KMS-11 (cell line): Measurements from ENCODE around the gene ARL6IP4.

Experiments
- H2AFZ ChIP-seq: fragments of 200-600 bp; sonication (generic); 2 replicates; pipeline ENCODE4 v1.6.1; 2016; ENCODE audit warnings: antibody characterized with exemption, mixed run types, low read depth
- H3K27ac ChIP-seq: fragments of 200-600 bp; sonication (generic); 2 replicates; pipeline ENCODE4 v1.6.1; 2016; ENCODE audit warnings: mild to moderate bottlenecking, mixed run types
- H3K27me3 ChIP-seq: fragments of 200-600 bp; sonication (generic); 2 replicates; pipeline ENCODE4 v1.6.1; 2017; ENCODE audit warnings: mild to moderate bottlenecking, low read depth, mixed run types, moderate library complexity; ENCODE audit not compliant: insufficient read depth
- H3K36me3 ChIP-seq: fragments of 200-600 bp; sonication (generic); 2 replicates; pipeline ENCODE4 v1.6.1; 2017; ENCODE audit warnings: mild to moderate bottlenecking, mixed run types; ENCODE audit not compliant: insufficient read depth
- H3K4me1 ChIP-seq: fragments of 200-600 bp; sonication (generic); 2 replicates; pipeline ENCODE4 v1.6.1; 2016; ENCODE audit warnings: mild to moderate bottlenecking, low read depth, mixed run types; ENCODE audit not compliant: poor library complexity, severe bottlenecking
- H3K4me2 ChIP-seq: fragments of 200-600 bp; sonication (generic); 2 replicates; pipeline ENCODE4 v1.7.0; 2016; ENCODE audit warnings: mild to moderate bottlenecking, mixed run types
- H3K4me3 ChIP-seq: fragments of 200-600 bp; sonication (generic); IDR thresholded peaks from 2 replicates; pipeline ENCODE4 v1.6.1; 2017; ENCODE audit warnings: low read depth, low read length, mixed read lengths; ENCODE audit not compliant: insufficient read depth
- H3K79me2 ChIP-seq: fragments of 200-600 bp; sonication (generic); 2 replicates; pipeline ENCODE4 v1.6.1; 2016; ENCODE audit warnings: low read depth, mixed run types; ENCODE audit not compliant: insufficient read depth
- H3K9ac ChIP-seq: fragments of 200-600 bp; sonication (generic); 2 replicates; pipeline ENCODE4 v1.6.1; 2016; ENCODE audit warnings: mild to moderate bottlenecking, mixed run types
- H4K20me1 ChIP-seq: fragments of 200-600 bp; sonication (generic); 2 replicates; pipeline ENCODE4 v1.6.1; 2016; ENCODE audit warnings: mild to moderate bottlenecking, mixed run types; ENCODE audit not compliant: insufficient read depth
- CTCF ChIP-seq: fragments of 200-600 bp; sonication (generic); conservative IDR thresholded peaks from 2 replicates; pipeline ENCODE4 v1.6.1; 2017; ENCODE audit warnings: low read depth, mild to moderate bottlenecking, antibody characterized with exemption, low read length, moderate library complexity, mixed read lengths

The ARL6IP4 gene

GRCh38 chr12:123027726-123028445 is 47.4 kb downstream of the ARL6IP4 start:
- no peaks in the 10 kb centered on the region for H3K36me3 ChIP-seq
- no peaks in the 10 kb centered on the region for H4K20me1 ChIP-seq
- H3K4me2 ChIP-seq: no peak overlapping the region
- H3K27me3 ChIP-seq: no peaks in the 10 kb centered on the region
- no peak overlapping the region for H2AFZ ChIP-seq
- no peak overlapping the region for H3K4me3 ChIP-seq
- TF ChIP-seq CTCF: no peak
- no peaks in the 10 kb centered on the region for H3K79me2 ChIP-seq
- no peaks in the 10 kb centered on the region for H3K4me1 ChIP-seq
- no peak overlapping the region for H3K9ac ChIP-seq
- no peak overlapping the region for H3K27ac ChIP-seq

GRCh38 chr12:123028475-123028874 is 48.0 kb downstream of the ARL6IP4 start:
- Histone ChIP-seq H3K4me2 (no peak overlapping the region), H3K27ac (no peak overlapping the region)

GRCh38 chr12:123029550-123029949 is 49.1 kb downstream of the ARL6IP4 start:
- Histone ChIP-seq H3K4me1 (no peaks in the 10 kb centered on the region), H3K79me2 (no peaks in the 10 kb centered on the region), H2AFZ (no peak overlapping the region), H3K27ac (no peak overlapping the region), H3K9ac (no peak overlapping the region), H3K4me3 (no peak overlapping the region), H4K20me1 (no peaks in the 10 kb centered on the region), H3K27me3 (no peaks in the 10 kb centered on the region), H3K4me2 (no peak overlapping the region), H3K36me3 (no peaks in the 10 kb centered on the region)
- TF ChIP-seq CTCF: no peak

More at GRCh38 chr12:123028475-123028874, 48.0 kb downstream of the ARL6IP4 start:
- TF ChIP-seq CTCF: no peak
- H3K36me3 ChIP-seq: no peaks in the 10 kb centered on the region
- no peak overlapping the region for H3K9ac ChIP-seq
- H3K79me2 ChIP-seq: no peaks in the 10 kb centered on the region
- H3K27me3 ChIP-seq: no peaks in the 10 kb centered on the region
- no peaks in the 10 kb centered on the region for H3K4me1 ChIP-seq
- no peak overlapping the region for H3K4me3 ChIP-seq
- no peak overlapping the region for H2AFZ ChIP-seq
- H4K20me1 ChIP-seq: no peaks in the 10 kb centered on the region

- no peaks in the 10 kb centered on the region for H4K20me1 ChIP-seq
- H3K9ac ChIP-seq: no peak overlapping the region
- H3K36me3 ChIP-seq: no peaks in the 10 kb centered on the region
- no peak overlapping the region for H3K27ac ChIP-seq
- H3K4me2 ChIP-seq: no peak overlapping the region
- H3K4me1 ChIP-seq: no peaks in the 10 kb centered on the region
- no peak overlapping the region for H2AFZ ChIP-seq
- H3K79me2 ChIP-seq: no peaks in the 10 kb centered on the region
- no peaks in the 10 kb centered on the region for H3K27me3 ChIP-seq
- H3K4me3 ChIP-seq: no peak overlapping the region
- no peak for TF ChIP-seq CTCF
Observed at GRCh38 chr12:123030686-123031085, 50.2 kb downstream of the ARL6IP4 start.
